NCI-H524 (cell line): ENCODE data around the gene AFG1L.
A peak's percentile ranks its signal among the peaks of the same experiment; 100 is the strongest.

Experiments used
- DNase-seq, 2 experiments: peaks; one replicate each; lab custom pipeline; 2025; lab: John Stamatoyannopoulos, UW

The AFG1L gene

GRCh38 chr6:108453601-108454185 is 158.8 kb downstream of the AFG1L start:
- no peak for DNase-seq

DNA sequence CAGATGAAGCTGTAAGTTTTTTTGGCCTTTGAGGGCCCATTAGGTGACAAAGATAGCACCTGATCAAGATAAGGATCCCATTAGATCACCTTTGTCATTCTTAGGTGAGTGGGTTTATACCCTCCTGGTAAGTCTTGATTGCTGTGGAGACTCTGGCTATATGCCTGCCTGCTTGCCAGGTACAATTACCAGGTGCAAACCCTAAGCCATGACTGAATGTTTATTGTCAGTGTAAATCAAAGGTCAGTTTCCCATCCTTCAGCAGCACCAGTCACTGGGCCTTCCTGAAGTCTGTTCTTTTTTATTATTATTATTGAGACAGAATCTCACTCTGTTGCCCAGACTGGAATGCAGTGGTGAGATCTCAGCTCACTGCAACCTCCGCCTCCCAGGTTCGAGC is 159.5 kb downstream of the AFG1L start:
- DNase-seq, result no peak

- no peak for DNase-seq
Observed at GRCh38 chr6:108455688-108456087, 160.8 kb downstream of the AFG1L start.

DNA sequence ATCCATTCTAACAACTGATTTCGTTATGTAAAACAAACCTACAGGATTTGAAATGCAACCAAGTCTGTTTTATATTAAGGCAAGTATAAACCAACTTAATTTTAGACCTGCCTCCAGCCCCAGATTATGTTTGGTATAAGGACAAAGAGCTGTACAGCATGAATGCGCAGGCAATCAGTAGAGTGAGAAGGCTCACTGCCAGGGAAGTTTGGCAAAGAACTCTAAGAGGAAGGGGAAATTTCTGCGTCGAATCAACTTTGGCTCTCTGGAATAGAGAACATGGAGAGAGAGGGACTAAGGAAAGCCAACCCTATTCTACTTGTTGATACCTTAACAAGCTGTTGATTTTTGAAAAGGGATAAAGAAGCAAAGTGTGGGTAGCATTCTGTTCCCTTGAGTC is 168.9 kb downstream of the AFG1L start:
- no peak for DNase-seq

GRCh38 chr6:108464418-108465097 is 169.7 kb downstream of the AFG1L start:
- DNase-seq, result no peak

DNA sequence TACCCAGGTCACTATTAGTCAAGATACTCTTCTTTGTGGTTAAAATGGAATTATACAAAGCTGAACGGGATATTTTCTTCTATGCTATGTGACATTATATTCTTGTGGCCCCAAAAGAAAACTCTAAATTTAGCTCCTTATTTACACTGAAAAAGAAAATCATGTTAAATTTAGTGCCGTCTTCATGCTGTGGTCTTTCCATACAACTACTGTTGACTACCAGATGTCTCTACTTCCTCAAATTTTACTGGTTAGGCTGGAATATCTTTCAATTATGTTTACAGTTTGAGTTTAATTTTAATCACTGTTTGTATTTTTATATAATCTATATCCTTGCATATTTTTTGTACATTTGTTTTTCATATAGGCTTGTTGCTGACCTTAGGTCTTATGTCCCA is 170.2 kb downstream of the AFG1L start:
- no peak for DNase-seq

DNA sequence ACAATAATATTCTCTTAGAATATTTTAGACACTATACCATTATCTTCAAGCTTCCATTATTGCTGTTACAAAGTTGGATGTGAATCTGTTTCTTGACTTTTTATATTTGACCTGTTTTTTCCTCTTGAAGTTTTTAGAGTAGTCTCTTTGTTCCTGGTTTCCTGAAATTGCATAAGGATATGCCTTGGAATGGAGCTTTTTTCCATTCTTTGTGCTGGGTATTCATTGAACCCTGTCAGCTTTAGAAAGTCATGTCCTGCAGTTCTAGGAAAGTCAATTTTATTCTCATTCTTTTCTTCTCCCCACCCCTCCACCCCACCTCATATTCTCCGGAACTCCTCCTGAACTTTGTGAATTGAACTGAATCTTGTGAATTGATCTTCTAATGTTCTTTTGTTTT is 173.5 kb downstream of the AFG1L start:
- no peak for DNase-seq

DNA sequence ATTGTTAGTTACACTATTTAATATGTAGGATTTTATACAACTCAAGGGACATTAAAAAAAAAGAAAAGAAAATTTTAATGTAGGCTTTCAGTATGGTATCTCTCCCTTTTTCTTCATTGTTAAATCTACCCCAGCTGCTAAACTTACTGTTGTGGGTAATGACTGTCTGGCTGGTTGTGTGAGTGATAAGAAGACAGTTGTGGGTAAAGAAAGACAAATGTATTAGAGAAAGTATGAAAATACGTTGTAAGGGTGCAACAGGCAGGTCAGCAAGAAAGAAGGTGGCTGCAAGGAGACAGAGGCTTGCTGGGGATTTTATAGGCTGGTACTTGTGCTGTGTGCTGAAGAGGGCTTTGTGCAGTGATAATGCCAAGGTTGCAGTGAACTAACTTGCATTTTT is 174.5 kb downstream of the AFG1L start:
- DNase-seq, result no peak

- DNase-seq, result no peak
Observed at GRCh38 chr6:108473197-108473596, 178.3 kb downstream of the AFG1L start.

DNA sequence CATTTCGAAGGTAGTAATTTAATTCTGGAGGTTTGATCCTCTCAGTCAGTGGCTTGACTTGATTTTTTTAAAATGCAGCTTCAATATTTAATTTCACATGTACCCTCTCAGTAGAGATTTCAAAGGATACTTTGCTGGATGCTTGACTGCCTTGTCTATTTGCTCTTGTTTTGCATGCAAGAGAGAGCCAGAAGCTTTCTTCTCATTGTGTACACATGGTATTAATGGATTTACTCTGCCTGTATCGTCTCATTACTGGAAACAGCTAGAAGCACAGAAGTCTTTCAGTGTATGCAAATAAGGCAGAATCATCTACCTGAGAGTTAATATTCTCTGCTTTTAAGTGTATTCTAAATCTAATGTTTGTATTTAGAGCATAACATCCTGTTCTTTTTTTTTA is 181.5 kb downstream of the AFG1L start:
- no peak for DNase-seq

DNA sequence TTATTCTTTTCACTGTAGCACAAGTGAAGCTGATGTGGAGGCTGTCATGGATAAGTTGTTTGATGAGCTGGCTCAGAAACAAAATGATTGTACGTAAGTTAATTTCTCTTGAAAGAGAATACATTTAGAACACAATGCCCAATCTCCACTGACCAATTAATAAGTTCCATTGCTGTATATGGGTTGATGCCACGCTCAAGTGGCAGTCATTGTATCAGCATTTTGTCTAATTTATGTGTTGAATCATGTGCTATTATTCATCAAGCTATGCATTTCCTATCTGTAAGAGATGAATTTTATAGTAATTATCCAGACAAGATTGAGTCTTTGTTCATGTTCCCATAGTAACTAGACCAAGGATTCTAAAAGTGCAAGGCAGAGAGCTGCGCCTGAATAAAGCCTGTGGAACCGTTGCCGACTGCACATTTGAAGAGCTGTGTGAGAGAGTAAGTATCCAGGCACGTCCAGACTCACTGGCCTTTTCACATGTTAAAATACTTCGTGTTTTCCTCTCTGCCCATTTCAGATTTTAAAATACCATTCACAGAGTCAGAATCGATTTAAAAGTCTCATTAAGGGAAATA is 182.1 kb downstream of the AFG1L start:
- no peak for DNase-seq

GRCh38 chr6:108482559-108482958 is 187.7 kb downstream of the AFG1L start:
- no peak for DNase-seq

GRCh38 chr6:108484016-108484415 is 189.2 kb downstream of the AFG1L start:
- DNase-seq, result no peak

DNA sequence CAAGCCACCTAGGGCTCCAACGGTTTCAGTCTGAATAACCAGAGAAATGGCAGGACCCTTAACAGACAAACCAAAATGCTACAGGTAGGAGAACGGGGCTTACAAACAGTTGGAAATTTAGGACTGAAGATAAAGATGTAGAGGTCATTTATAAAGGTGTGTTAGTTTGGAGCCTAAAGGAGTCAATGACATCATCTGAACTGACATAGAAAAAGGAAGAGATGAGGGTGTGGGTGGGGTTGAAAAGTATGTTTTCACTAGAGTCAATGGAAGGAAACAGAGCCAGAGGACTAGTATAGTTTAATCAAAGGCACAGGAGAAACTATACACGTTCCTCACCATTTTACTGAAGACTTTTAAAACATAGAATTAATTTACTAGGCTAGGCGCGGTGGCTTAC is 194.8 kb downstream of the AFG1L start:
- DNase-seq, result no peak

GRCh38 chr6:108492131-108492766 is 197.4 kb downstream of the AFG1L start:
- peak; percentile 38 to 62 for DNase-seq

GRCh38 chr6:108494434-108494833 is 199.6 kb downstream of the AFG1L start:
- DNase-seq, result no peak

GRCh38 chr6:108497883-108498282 is 203.0 kb downstream of the AFG1L start:
- peak; percentile 55 to 66 for DNase-seq

GRCh38 chr6:108501559-108501958 is 206.7 kb downstream of the AFG1L start:
- DNase-seq, result no peak

- no peak for DNase-seq
Observed at GRCh38 chr6:108502832-108503231, 208.0 kb downstream of the AFG1L start.

GRCh38 chr6:108507316-108507715 is 212.5 kb downstream of the AFG1L start:
- no peak for DNase-seq

GRCh38 chr6:108510461-108511319 is 215.8 kb downstream of the AFG1L start:
- no peak for DNase-seq
